ENCODE results near the gene RALGAPA2.
"Not testable (repeated sequence)": the region's sequence is repeated elsewhere in the genome, so short reads cannot be mapped to it uniquely, and the experiment has no call there.

Gene RALGAPA2

GRCh38 chr20:20362774-20363433 is 349.5 kb downstream of the RALGAPA2 start:
- peak; percentile 36 for DNase-seq

DNA sequence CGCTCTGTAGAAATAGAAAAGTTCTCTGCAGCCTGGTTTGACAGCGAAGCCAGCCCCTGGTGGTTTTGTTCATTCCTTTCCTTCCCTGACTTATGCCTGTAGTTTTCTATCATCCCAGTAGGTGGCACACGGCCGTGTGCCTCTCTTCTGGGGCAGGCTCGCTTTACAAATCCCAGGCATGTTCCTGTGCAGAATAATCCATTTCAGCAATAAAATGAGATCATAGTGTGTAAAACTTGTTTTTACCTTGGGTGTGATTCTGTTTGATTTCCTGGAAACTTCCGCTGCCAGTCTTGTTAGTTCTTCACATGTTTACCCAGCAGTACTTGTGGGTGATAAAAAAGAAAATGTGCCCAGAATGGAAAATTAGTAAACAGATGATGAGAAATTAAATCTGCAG is 352.0 kb downstream of the RALGAPA2 start:
- peak; percentile 65 for DNase-seq

GRCh38 chr20:20359628-20360027 is 352.8 kb downstream of the RALGAPA2 start:
- DNase-seq = no peak

DNA sequence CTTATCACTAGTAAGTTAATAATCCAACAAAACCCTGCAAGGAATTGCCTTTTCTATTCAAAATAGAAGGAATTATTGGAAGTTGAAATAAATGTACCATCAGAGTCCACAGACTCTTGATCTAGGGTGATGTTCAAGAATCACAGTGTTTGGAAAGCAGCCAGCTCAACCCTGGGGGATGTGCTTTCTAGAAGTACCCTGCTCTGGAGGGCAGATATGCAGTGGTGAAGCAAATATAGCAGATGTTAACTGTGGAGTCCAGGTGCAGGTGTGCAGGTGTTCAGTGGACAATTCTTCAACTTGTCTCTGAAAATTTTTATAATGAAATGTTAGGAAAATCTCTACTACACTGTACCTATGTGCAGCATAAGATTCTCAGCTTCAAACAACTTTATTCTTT is 353.6 kb downstream of the RALGAPA2 start:
- no peak for DNase-seq

DNA sequence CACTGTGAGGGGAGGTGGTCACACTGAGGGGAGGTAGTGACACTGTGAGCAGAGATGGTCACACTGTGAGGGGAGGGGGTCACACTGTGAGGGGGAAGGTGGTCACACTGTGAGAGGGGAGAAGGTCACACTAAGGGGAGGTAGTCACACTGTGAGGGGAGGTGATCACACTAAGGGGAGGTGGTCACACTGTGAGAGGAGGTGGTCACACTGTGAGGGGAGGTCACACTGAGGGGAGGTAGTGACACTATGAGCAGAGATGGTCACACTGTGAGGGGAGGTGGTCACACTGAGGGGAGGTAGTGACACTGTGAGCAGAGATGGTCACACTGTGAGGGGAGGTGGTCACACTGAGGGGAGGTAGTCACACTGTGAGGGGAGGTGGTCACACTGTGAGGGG is 356.9 kb downstream of the RALGAPA2 start:
- not testable (repeated sequence) for DNase-seq

GRCh38 chr20:20353576-20353975 is 358.9 kb downstream of the RALGAPA2 start:
- DNase-seq = no peak

- peak; percentile 28 for DNase-seq
Observed at GRCh38 chr20:20344476-20344875, 368.0 kb downstream of the RALGAPA2 start.

DNA sequence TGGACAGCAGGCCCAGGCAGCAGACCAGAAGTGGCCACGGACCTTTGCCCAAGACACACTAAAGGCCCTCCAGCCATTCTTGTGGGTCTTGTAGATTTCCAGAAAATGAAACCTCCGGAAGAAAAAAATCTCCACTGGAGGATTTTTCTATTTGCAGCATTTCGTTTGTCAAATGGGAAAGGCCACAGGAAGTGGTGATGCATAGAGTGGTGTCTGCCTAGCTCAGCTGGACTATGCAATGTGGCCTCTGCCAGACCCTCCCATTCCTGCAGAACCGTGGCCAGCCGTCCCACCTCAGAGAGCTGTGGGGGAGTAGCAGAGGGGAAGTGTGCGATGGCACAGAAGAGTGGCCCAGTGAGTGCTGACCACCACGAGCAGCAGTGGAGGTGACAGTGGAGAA is 368.5 kb downstream of the RALGAPA2 start:
- peak; percentile 67 for DNase-seq

Measured in suppressor macrophage treated with lipopolysaccharide for 4 hours (primary cell).